Smooth muscle cell (in vitro differentiated cells): Measurements from ENCODE around the gene TSTD2. TPM values are rescaled to one million over a fixed set of nuclear protein-coding genes. Genes with fewer than 3 reads are reported as not detected.

ENCODE experiments used
- DNase-seq: peaks from one replicate; lab custom pipeline; 2025; ENCODE audit not compliant: unreplicated experiment; lab: John Stamatoyannopoulos, UW
- H2AFZ ChIP-seq: fragments of 200-600 bp; sonication (generic); 2 replicates; pipeline ENCODE4 v1.6.0; 2016; ENCODE audit warnings: antibody characterized with exemption, low read depth, mild to moderate bottlenecking
- H3F3A ChIP-seq: fragments of 200-600 bp; sonication (generic); 2 replicates; pipeline ENCODE4 v1.6.0; 2017; ENCODE audit warnings: antibody characterized with exemption, low read depth
- H3K27ac ChIP-seq: fragments of 200-600 bp; sonication (generic); 2 replicates; pipeline ENCODE4 v1.5.1; 2016; ENCODE audit warnings: low read depth, mild to moderate bottlenecking
- H3K27me3 ChIP-seq: fragments of 200-600 bp; sonication (generic); 2 replicates; pipeline ENCODE4 v1.6.1; 2016; ENCODE audit warnings: low read depth, mild to moderate bottlenecking
- H3K36me3 ChIP-seq: fragments of 200-600 bp; sonication (generic); 2 replicates; pipeline ENCODE4 v1.5.1; 2016; ENCODE audit warnings: low read depth
- H3K4me1 ChIP-seq: fragments of 200-600 bp; sonication (generic); 2 replicates; pipeline ENCODE4 v1.5.1; 2016; ENCODE audit warnings: low read depth
- H3K4me2 ChIP-seq: fragments of 200-600 bp; sonication (generic); 2 replicates; pipeline ENCODE4 v1.6.0; 2016; ENCODE audit warnings: mild to moderate bottlenecking
- H3K4me3 ChIP-seq: fragments of 200-600 bp; sonication (generic); 2 replicates; pipeline ENCODE4 v1.5.1; 2016; ENCODE audit warnings: mild to moderate bottlenecking
- H3K79me2 ChIP-seq: fragments of 200-600 bp; sonication (generic); 2 replicates; pipeline ENCODE4 v1.6.0; 2016; ENCODE audit warnings: low read depth, mild to moderate bottlenecking
- H3K9ac ChIP-seq: fragments of 200-600 bp; sonication (generic); 2 replicates; pipeline ENCODE4 v1.6.0; 2016; ENCODE audit warnings: low read depth
- H3K9me3 ChIP-seq: fragments of 200-600 bp; sonication (generic); replicated peaks from 2 replicates; pipeline ENCODE4 v1.5.1; 2016; ENCODE audit warnings: low read depth
- H4K20me1 ChIP-seq: fragments of 200-600 bp; sonication (generic); 2 replicates; pipeline ENCODE4 v1.6.0; 2016; ENCODE audit warnings: low read depth
- CTCF ChIP-seq: fragments of 200-600 bp; sonication (generic); IDR thresholded peaks from 2 replicates; pipeline ENCODE4 v1.5.1; 2017; ENCODE audit warnings: borderline replicate concordance, mild to moderate bottlenecking, antibody characterized with exemption; ENCODE audit not compliant: insufficient read depth, poor library complexity, severe bottlenecking
- WGBS: methylation state at CpG from one replicate; pipeline ENCODE4 v1.1.7; 2016; ENCODE audit warnings: low lambda C conversion rate; 5-methylcytosine and 5-hydroxymethylcytosine counted together
- polyA plus RNA-seq: library from polyadenylated mRNA; unstranded; fragments of >200 nt; fragmentation: Nextera tagmentation; extraction: Ambion mirVana; gene quantifications from 2 replicates; pipeline ENCODE4 v1.2.1, GENCODE V29; 2016
- total RNA-seq: library from RNA; depleted of rRNA; stranded (reverse); fragments of >200 nt; gene quantifications from 2 replicates; pipeline ENCODE4 v1.2.3, GENCODE V29; 2014

Gene TSTD2
- total and polyA plus RNA-seq, 2 experiments from 2014 or later = 8.5 to 23.5 TPM

- H3K79me2 ChIP-seq = peaks cover 11% of the 10 kb centered on the region
- no peaks in the 10 kb centered on the region for H3K4me1 ChIP-seq
- no peak overlapping the region for H3K4me2 ChIP-seq
- no peak overlapping the region for H3K9ac ChIP-seq
- peaks cover 34% of the 10 kb centered on the region for H3K36me3 ChIP-seq
- no peaks in the 10 kb centered on the region for H3F3A ChIP-seq
- H2AFZ ChIP-seq = no peak overlapping the region
- TF ChIP-seq CTCF = no peak
- H4K20me1 ChIP-seq = peaks cover 20% of the 10 kb centered on the region
- no peaks in the 10 kb centered on the region for H3K27me3 ChIP-seq
- no peak overlapping the region for H3K27ac ChIP-seq
- no peak for DNase-seq
- no peak overlapping the region for H3K4me3 ChIP-seq
- no peaks in the 10 kb centered on the region for H3K9me3 ChIP-seq
Measured at GRCh38 chr9:97645720-97646119, 12.6 kb upstream of the TSTD2 start.

GRCh38 chr9:97640325-97640724 lies 7.2 kb upstream of the TSTD2 start:
- Histone ChIP-seq H3K4me1 (peaks cover 15% of the 10 kb centered on the region), H3K9me3 (no peaks in the 10 kb centered on the region), H4K20me1 (peaks cover 63% of the 10 kb centered on the region), H3K36me3 (peaks cover 11% of the 10 kb centered on the region), H3K4me2 (no peak overlapping the region), H2AFZ (no peak overlapping the region), H3K79me2 (peaks cover 64% of the 10 kb centered on the region), H3K4me3 (no peak overlapping the region), H3K9ac (no peak overlapping the region), H3K27ac (no peak overlapping the region), H3F3A (no peaks in the 10 kb centered on the region), H3K27me3 (no peaks in the 10 kb centered on the region)
- no peak for TF ChIP-seq CTCF
- DNase-seq = no peak
- WGBS = 90% methylated on average over 2 of the region's 2 CpGs

DNA sequence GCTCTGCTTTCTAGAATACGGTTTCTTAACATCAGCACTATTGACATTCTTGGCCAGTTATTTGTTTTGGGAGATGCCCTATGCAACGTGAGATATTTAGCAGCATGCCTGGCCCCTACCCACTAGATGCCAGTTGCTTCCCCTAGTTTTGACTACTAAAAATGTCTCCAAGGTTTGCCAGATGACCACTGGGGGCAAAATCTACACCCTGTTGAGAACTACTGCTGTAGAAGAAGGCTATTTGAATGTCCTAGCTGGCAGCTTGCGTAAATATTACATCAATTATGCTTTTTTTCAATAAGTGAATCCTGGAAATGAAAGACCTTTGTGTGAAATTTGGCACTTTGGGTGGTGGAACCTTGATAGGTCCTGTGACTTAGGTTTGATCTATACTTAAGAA lies 5.5 kb upstream of the TSTD2 start:
- H3K27ac ChIP-seq = no peak overlapping the region
- H3K36me3 ChIP-seq = peaks cover 11% of the 10 kb centered on the region
- TF ChIP-seq CTCF = no peak
- no peak overlapping the region for H3K4me3 ChIP-seq
- peaks cover 7% of the 10 kb centered on the region for H3F3A ChIP-seq
- no peak overlapping the region for H3K4me2 ChIP-seq
- H3K79me2 ChIP-seq = peaks cover 79% of the 10 kb centered on the region
- 88% methylated on average over 3 of the region's 3 CpGs for WGBS
- no peak overlapping the region for H3K9ac ChIP-seq
- H3K9me3 ChIP-seq = no peaks in the 10 kb centered on the region
- H3K4me1 ChIP-seq = peaks cover 26% of the 10 kb centered on the region
- peaks cover 71% of the 10 kb centered on the region for H4K20me1 ChIP-seq
- no peak overlapping the region for H2AFZ ChIP-seq
- DNase-seq = no peak
- H3K27me3 ChIP-seq = no peaks in the 10 kb centered on the region

DNA sequence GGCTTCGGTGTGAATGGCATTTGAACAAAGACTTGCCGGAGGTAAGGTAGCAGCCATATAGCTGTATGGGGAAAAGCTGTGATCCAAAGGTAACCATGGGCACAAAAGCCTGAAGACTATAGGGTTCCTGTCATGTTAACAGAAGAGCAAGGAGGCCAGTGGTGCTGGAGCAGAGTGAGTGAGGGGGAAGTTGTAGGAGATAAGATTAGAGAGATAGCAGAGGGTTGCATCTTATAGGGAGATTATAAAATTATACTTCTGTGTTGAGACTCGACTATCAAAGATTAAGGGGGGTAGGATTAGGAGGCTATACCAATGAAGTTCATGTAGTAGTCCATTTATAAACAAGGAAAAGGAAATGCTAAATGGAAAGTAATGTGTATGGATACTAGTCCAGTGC lies 3.7 kb upstream of the TSTD2 start:
- DNase-seq = no peak
- H3K4me2 ChIP-seq = peak overlapping the region; percentile 14
- peaks cover 7% of the 10 kb centered on the region for H3F3A ChIP-seq
- H3K27ac ChIP-seq = no peak overlapping the region
- no peak for TF ChIP-seq CTCF
- H3K79me2 ChIP-seq = peaks cover 74% of the 10 kb centered on the region
- no peaks in the 10 kb centered on the region for H3K9me3 ChIP-seq
- H3K27me3 ChIP-seq = no peaks in the 10 kb centered on the region
- no peak overlapping the region for H3K4me3 ChIP-seq
- no peak overlapping the region for H3K9ac ChIP-seq
- no peaks in the 10 kb centered on the region for H3K36me3 ChIP-seq
- no peak overlapping the region for H2AFZ ChIP-seq
- WGBS = 88% methylated on average over 3 of the region's 3 CpGs
- H4K20me1 ChIP-seq = peaks cover 67% of the 10 kb centered on the region
- peaks cover 28% of the 10 kb centered on the region for H3K4me1 ChIP-seq
